Measurements from ENCODE around the gene MED12L. TPM values are rescaled to one million over a fixed set of nuclear protein-coding genes. Genes with fewer than 3 reads are reported as not detected.

MED12L gene
- total RNA-seq, 1 experiment from 2014 or later, result 14.9 TPM

GRCh38 chr3:151147299-151147698 lies 61.8 kb downstream of the MED12L start:
- Histone ChIP-seq H3K27ac (ENCODE audit: insufficient read length, low read depth, low read length) (no peak overlapping the region), H2BK5ac (ENCODE audit: insufficient read length, low read length) (no peak overlapping the region), H3K27me3 (ENCODE audit: insufficient read depth, low read length) (no peaks in the 10 kb centered on the region), H3K79me1 (ENCODE audit: insufficient read depth, low read depth, low read length, poor library complexity, severe bottlenecking) (no peaks in the 10 kb centered on the region), H2AFZ (ENCODE audit: low read length) (no peak overlapping the region), H3K23ac (ENCODE audit: insufficient read length, low read depth, low read length) (no peak overlapping the region), H2BK20ac (ENCODE audit: low read depth, low read length, poor library complexity, severe bottlenecking) (no peak overlapping the region), H3K9ac (ENCODE audit: extremely low read depth, insufficient read length, low read length) (no peak overlapping the region), H3K4me1 (ENCODE audit: insufficient read depth, low read length) (peaks cover 10% of the 10 kb centered on the region; the same call in 1 of the 2 replicates), H3K9me3 (ENCODE audit: control insufficient read depth, low read depth, low read length) (no peaks in the 10 kb centered on the region), H2BK12ac (ENCODE audit: insufficient read length, low read depth, low read length) (no peak overlapping the region), H4K20me1 (ENCODE audit: control insufficient read depth, insufficient read depth, insufficient read length) (no peaks in the 10 kb centered on the region), H2BK15ac (ENCODE audit: low read depth, low read length) (no peak overlapping the region), H4K91ac (ENCODE audit: insufficient read length, low read depth, low read length) (no peak overlapping the region), H4K8ac (replicated peaks; ENCODE audit: insufficient read length, low read depth, low read length) (no peak overlapping the region), H3K4ac (ENCODE audit: low read depth, low read length) (no peak overlapping the region), H3K18ac (ENCODE audit: insufficient read length, low read depth, low read length) (no peak overlapping the region), H3K23me2 (ENCODE audit: insufficient read length, low read depth, low read length, poor library complexity, severe bottlenecking) (no peaks in the 10 kb centered on the region), H3K56ac (ENCODE audit: insufficient read length, low read depth, low read length) (no peak overlapping the region), H2AK5ac (ENCODE audit: insufficient read length, low read length) (no peak overlapping the region), H3K4me2 (ENCODE audit: insufficient read depth, insufficient read length, low read length) (no peak overlapping the region), H4K5ac (ENCODE audit: insufficient read length, low read depth, low read length) (no peak overlapping the region), H3K14ac (ENCODE audit: insufficient read depth, low read length) (no peak overlapping the region), H3T11ph (ENCODE audit: low read length) (no peak overlapping the region), H3K79me2 (ENCODE audit: insufficient read depth, low read length) (no peaks in the 10 kb centered on the region), H2BK120ac (ENCODE audit: low read depth, low read length, poor library complexity, severe bottlenecking) (no peak overlapping the region)
- no CpG with 5 or more reads among the region's 3 CpGs for WGBS (ENCODE audit: extremely low coverage, insufficient read length, low lambda C conversion rate)
- Mint-ChIP-seq H3K27me3 (ENCODE audit: low read depth) (no peaks in the 10 kb centered on the region), H3K4me1 (peaks cover 7 to 9% of the 10 kb centered on the region in 2 experiments; a peak in 3 of 4 replicates), H3K27ac (no peak overlapping the region), H3K4me3 (no peak overlapping the region), H3K36me3 (ENCODE audit: insufficient read depth in 1 of 3, low read depth in 3 of 3) (peaks cover 0 to 14% (median 0%) of the 10 kb centered on the region in 3 experiments; a peak in 4 of 7 replicates), H3K9me3 (no peaks in the 10 kb centered on the region)
- TF ChIP-seq, protein P1, sequence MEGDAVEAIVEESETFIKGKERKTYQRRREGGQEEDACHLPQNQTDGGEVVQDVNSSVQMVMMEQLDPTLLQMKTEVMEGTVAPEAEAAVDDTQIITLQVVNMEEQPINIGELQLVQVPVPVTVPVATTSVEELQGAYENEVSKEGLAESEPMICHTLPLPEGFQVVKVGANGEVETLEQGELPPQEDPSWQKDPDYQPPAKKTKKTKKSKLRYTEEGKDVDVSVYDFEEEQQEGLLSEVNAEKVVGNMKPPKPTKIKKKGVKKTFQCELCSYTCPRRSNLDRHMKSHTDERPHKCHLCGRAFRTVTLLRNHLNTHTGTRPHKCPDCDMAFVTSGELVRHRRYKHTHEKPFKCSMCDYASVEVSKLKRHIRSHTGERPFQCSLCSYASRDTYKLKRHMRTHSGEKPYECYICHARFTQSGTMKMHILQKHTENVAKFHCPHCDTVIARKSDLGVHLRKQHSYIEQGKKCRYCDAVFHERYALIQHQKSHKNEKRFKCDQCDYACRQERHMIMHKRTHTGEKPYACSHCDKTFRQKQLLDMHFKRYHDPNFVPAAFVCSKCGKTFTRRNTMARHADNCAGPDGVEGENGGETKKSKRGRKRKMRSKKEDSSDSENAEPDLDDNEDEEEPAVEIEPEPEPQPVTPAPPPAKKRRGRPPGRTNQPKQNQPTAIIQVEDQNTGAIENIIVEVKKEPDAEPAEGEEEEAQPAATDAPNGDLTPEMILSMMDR (conservative IDR thresholded peaks at IDR 0.05), result no peak
- no peak for DNase-seq

Data from H9 (cell line).